ENCODE data around the gene BRD2.

BRD2 gene

GRCh38 chr6:33018904-33019303 lies 50.5 kb downstream of the BRD2 start:
- DNase-seq (ENCODE audit: extremely low spot score, insufficient read length, low read depth), result no peak

DNA sequence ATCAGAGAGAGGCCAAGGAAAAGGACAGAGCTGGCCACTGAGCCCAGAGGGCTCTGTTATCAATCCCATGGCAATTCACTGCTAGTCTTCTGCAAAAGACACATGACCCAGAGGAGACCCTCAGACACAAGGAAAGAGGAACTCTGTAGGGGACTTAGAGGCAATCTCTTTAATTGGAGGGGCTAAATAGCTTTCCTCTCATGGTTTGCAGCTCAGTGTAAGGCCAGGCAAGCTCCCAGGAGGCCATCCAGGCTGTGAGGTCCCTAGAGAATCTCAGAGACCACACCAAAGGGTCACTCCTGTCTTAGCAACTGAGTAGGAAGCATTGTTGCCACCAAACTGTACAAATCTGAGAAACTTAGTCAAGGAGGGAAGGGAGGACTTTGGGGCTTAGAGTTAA lies 51.0 kb downstream of the BRD2 start:
- no peak for FAIRE-seq
- DNase-seq (ENCODE audit: extremely low spot score, insufficient read length, low read depth), result no peak

More at GRCh38 chr6:33018904-33019303, 50.5 kb downstream of the BRD2 start:
- peak; percentile 97 for FAIRE-seq

- FAIRE-seq (no peak), DNase-seq (ENCODE audit: extremely low spot score, insufficient read length, low read depth) (no peak)
These were observed 53.5 kb downstream of the BRD2 start for GRCh38 chr6:33021917-33022316.

GRCh38 chr6:33023536-33023935 lies 55.1 kb downstream of the BRD2 start:
- FAIRE-seq, result no peak
- DNase-seq (ENCODE audit: extremely low spot score, insufficient read length, low read depth), result no peak

GRCh38 chr6:33024521-33024920 lies 56.1 kb downstream of the BRD2 start:
- no peak for FAIRE-seq
- no peak for DNase-seq (ENCODE audit: extremely low spot score, insufficient read length, low read depth)

- no peak for DNase-seq (ENCODE audit: extremely low spot score, insufficient read length, low read depth)
- no peak for FAIRE-seq
These were observed 59.9 kb downstream of the BRD2 start for GRCh38 chr6:33028220-33028849.

DNA sequence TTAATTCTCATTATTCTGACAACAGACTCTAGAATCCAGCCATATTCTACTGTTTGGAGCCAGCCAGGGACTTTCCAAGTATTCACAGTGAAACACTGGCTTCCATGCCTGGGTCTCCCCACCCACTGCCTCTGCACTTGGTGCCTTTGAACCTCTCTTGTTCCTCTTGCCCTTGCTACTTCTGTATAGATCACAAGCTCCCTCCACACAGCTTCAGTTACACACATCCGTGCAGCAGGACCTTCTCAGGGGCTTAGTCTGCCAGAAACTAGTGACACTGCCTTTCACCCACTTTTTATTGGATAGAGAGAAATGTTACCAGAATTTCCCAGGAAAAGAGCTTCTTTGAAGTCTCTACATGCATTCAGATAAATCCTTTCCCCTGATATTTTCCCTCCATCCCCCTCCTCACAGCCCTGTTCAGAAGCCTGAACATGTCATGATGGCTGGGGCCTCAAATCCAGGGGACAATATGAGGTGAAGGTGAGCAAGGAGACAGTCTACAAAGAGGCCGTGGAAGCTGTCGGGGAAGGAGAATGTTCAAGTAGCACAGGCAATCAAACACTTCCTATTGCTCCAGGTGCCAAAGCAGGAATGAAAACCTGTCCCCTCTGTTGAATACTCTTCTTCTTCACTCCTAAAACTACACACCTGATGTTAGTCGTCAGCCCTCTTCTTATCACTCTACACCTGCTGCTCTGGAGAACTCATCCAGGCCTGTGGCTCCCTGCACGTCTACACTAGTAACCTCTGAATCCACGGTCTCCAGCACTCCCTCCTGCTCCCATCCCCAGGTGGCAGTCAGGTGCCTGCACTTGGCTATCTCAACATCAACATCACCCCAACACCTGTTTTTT lies 61.2 kb downstream of the BRD2 start:
- FAIRE-seq (peak; percentile 100), DNase-seq (ENCODE audit: extremely low spot score, insufficient read length, low read depth) (no peak)

- DNase-seq (ENCODE audit: extremely low spot score, insufficient read length, low read depth), result no peak
- no peak for FAIRE-seq
These were observed 61.9 kb downstream of the BRD2 start for GRCh38 chr6:33030245-33030644.
